Epithelial cell of proximal tubule (primary cell): ENCODE results near the gene CDK8. TPM values are rescaled to one million over a fixed set of nuclear protein-coding genes. Genes with fewer than 3 reads are reported as not detected.

Experiments
- DNase-seq: peaks from one replicate; pipeline ENCODE4 v3.0.0-alpha.2; 2011; ENCODE audit warnings: low read depth
- H3K4me3 ChIP-seq: 2 replicates; pipeline ENCODE4 v1.5.1; 2011; ENCODE audit warnings: low read depth, mild to moderate bottlenecking, low read length
- total RNA-seq: library from RNA; depleted of rRNA; stranded (reverse); fragments of >200 nt; gene quantifications from 2 replicates; pipeline ENCODE4 v1.2.3, GENCODE V29; 2015
- TF ChIP-seq, protein P1 (sequence below): conservative IDR thresholded peaks from 2 replicates; pipeline ENCODE4 v1.5.1; 2012; ENCODE audit warnings: low read depth, mild to moderate bottlenecking, low read length

The CDK8 gene
- total RNA-seq, 1 donor from 2014 or later: 15.3 TPM

DNA sequence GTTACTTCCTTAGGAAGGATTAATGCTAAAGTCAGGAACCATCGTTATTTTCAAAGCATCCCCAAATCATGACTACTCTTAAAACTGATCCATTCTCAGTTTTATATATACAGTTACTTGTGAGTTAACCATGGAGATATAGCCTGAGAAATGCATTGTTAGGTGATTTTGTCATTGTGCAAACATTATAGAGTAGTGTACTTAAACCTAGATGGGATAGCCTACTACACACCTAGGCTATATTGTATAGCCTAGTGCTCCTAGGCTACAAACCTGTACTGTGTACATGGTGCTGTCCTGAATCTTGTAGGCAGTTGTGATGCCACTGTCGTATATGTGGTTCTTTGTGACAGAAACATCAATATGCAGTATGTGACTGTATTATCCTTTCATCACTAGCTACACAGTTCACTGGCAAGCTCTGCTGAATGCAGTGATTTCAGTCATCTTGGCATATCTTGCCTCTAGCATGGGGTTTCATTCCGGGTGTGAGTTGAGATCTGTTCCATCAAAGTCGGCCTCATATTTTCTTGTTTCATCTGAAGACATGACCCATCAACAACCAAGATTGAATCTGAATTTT is 45.3 kb downstream of the CDK8 start:
- TF ChIP-seq, protein P1, sequence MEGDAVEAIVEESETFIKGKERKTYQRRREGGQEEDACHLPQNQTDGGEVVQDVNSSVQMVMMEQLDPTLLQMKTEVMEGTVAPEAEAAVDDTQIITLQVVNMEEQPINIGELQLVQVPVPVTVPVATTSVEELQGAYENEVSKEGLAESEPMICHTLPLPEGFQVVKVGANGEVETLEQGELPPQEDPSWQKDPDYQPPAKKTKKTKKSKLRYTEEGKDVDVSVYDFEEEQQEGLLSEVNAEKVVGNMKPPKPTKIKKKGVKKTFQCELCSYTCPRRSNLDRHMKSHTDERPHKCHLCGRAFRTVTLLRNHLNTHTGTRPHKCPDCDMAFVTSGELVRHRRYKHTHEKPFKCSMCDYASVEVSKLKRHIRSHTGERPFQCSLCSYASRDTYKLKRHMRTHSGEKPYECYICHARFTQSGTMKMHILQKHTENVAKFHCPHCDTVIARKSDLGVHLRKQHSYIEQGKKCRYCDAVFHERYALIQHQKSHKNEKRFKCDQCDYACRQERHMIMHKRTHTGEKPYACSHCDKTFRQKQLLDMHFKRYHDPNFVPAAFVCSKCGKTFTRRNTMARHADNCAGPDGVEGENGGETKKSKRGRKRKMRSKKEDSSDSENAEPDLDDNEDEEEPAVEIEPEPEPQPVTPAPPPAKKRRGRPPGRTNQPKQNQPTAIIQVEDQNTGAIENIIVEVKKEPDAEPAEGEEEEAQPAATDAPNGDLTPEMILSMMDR: no peak
- DNase-seq: no peak

DNA sequence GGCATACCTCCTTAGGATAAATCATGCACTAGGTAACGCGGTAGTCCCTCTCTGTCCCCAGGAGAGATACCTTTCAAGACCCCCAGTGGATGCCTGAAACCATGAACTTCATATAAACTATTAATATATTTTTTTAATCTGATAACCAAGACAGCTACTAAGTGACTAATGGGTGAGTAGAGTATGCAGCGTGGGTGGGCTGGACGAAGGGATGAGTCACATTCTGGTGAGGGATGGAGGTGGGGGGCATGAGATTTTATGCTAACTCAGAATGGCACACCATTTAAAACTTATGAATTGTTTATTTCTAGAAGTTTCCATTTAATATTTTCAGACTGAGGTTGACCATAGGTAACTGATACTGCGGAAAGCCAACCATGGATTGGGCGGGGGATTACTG is 46.2 kb downstream of the CDK8 start:
- no peak for DNase-seq
- TF ChIP-seq, protein P1: no peak
- no peak overlapping the region for H3K4me3 ChIP-seq

More for the DNA sequence above, 45.3 kb downstream of the CDK8 start:
- no peak overlapping the region for H3K4me3 ChIP-seq

DNA sequence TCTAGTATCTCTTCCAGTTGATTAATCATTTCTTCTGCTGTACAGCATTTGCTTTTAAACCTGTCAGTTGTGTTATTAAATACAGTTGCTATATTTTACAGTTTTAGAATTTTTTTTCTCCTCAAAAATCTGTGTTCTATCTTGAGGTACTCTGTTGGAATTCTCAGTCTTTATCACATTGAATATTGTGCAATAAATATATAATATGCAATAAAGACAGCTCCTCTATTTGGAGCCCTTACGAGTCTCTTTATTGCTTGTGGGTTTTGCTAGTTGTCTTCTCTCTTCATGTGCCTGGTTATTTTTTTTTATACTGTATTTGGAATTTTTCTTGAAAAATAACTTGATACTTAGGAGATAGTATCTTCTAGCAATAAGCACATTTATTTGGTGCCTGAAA is 51.7 kb downstream of the CDK8 start:
- no peak for DNase-seq
- no peak overlapping the region for H3K4me3 ChIP-seq
- TF ChIP-seq, protein P1: no peak

DNA sequence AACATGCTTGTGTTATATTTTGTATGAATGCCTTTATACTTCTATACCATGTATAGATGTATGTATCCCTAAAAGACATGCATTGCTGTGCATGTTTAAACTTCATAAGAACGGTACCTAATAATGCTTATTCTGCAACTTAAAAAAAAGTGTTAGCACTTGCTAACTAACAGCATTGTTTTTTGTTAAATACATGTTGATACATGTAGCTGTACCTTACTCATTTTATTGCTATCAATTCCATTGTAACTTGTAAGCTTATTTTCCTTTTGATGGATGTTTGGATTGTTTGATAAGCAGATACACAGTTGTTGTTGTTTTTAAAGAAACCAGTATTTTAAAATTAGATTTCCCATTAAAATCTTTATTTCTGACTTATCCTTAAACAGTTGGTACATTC is 53.8 kb downstream of the CDK8 start:
- TF ChIP-seq, protein P1: no peak
- no peak overlapping the region for H3K4me3 ChIP-seq
- DNase-seq: no peak

DNA sequence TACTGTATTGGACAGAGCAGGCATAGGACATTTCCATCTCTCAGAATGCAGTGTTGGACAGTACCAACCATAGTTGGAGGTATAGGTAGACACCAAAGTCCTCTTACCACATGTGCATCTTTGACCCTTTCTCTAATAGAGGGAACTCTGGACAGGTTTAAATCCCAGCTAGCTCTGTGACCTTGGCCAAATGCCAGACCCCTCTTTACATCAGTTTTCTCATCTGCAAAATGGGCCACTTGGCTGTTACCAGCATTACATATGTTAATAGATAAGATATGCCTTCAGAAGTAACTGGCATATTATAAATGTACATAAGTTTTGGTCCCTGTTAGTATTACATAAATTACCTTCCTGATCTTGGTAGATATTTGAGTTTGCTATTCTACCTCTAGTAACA is 54.3 kb downstream of the CDK8 start:
- no peak for DNase-seq
- H3K4me3 ChIP-seq: no peak overlapping the region
- TF ChIP-seq, protein P1: no peak

DNA sequence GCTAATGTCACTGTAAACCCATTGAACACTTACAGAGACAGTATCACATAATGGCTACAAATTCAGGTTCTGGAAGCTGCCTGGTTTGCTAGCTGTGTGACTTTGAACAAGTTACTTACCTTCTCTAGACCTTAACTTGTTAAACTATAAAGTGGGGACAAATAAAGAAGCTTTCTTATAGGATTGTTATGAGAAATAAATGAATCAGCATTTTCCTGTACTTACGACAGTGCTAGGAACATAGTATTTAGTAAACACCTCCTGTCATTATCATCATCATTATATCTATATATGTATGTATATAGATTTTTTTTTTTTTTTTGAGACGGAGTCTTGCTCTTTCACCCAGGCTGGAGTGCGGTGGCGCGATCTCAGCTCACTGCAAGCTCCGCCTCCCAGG is 54.9 kb downstream of the CDK8 start:
- H3K4me3 ChIP-seq: no peak overlapping the region
- DNase-seq: no peak
- TF ChIP-seq, protein P1: no peak

DNA sequence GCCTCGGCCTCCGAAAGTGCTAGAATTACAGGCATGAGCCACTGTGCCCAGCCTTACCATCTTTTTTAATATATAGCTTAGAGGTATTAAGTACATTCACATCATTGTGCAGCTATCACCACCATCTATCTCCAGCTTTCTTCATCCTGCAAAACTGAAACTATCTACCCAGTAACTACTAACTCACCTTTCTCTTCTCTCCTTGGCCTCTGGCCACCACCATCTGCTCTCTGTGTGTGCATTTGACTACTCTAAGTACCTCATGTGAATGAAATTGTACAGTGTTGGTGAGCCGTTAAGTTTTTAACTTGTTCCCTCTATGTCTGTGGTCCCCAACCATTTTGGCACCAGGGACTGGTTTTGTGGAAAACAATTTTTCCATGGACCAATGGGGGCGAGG is 56.1 kb downstream of the CDK8 start:
- TF ChIP-seq, protein P1: no peak
- H3K4me3 ChIP-seq: no peak overlapping the region
- no peak for DNase-seq
